K562 (cell line): ENCODE data around the gene TPR. TPM values are rescaled to one million over a fixed set of nuclear protein-coding genes. Genes with fewer than 3 reads are reported as not detected.

Source experiments
- ATAC-seq: fragments of 200-7000 bp; cut with Tn5 transposase; 3 replicates; pipeline ENCODE4 v1.9.1; 2020; ENCODE audit warnings: moderate library complexity
- BruUV-seq: library from RNA; stranded (reverse); fragments of 400-500 nt; replicated peaks from 2 replicates; lab custom pipeline; 2021; lab: Mats Ljungman, UMichigan
- CTCF ChIA-PET: fragments of 300-600 bp; formaldehyde crosslinking; extraction: SDS; loops from one replicate; lab custom pipeline; 2021; ENCODE audit warnings: low intra/inter-chr PET ratio; lab: Yijun Ruan, JAX
- POLR2A ChIA-PET: fragments of 300-600, 350-650 bp; sonication (Branson Sonifier 250); formaldehyde crosslinking; extraction: SDS; loops from one replicate; lab custom pipeline; 2021; ENCODE audit warnings: antibody characterized with exemption, inconsistent platforms; lab: Yijun Ruan, JAX
- DNase-seq, 4 experiments: peaks; one replicate each; pipeline versions ENCODE4 v3.0.0 to v3.0.0-alpha.2; 2011 to 2018; ENCODE audit warnings: low spot score in 3 of 4, mixed read lengths in 3 of 4; ENCODE audit errors: extremely low read depth in 1 of 4
- FAIRE-seq: peaks from 2 replicates; lab custom pipeline; 2011; peaks lifted over from hg19 to GRCh38; lab: Jason Lieb, UNC
- H2AFZ ChIP-seq: 2 replicates; pipeline ENCODE4 v1.6.0; 2011; ENCODE audit warnings: low read depth, low read length, control low read depth, inconsistent platforms
- H3K27ac ChIP-seq: fragments of 200-600 bp; 3 replicates; pipeline ENCODE4 v1.8.0; 2011; ENCODE audit warnings: low read depth, mild to moderate bottlenecking, control low read depth, inconsistent platforms, low read length, moderate library complexity, mixed read lengths; ENCODE audit errors: extremely low read depth
- H3K27me3 ChIP-seq, 2 experiments: fragments of 300-600 bp in 1 of 2; 2 replicates in 1 of 2; 3 replicates in 1 of 2; pipeline versions ENCODE4 v1.6.0 to v1.8.0; 2011; ENCODE audit warnings: inconsistent platforms in 2 of 2, low read length in 2 of 2, mild to moderate bottlenecking in 1 of 2, mixed read lengths in 1 of 2, moderate library complexity in 1 of 2; ENCODE audit not compliant: control insufficient read depth in 2 of 2, insufficient read depth in 2 of 2
- H3K36me3 ChIP-seq: fragments of 300-600 bp; 3 replicates; pipeline ENCODE4 v1.8.0; 2011; ENCODE audit warnings: mild to moderate bottlenecking, low read length, inconsistent platforms; ENCODE audit not compliant: control insufficient read depth, insufficient read depth
- H3K4me1 ChIP-seq, 2 experiments: fragments of 200-600 bp in 1 of 2; replicated peaks in 1 of 2; 2 replicates in 1 of 2; 3 replicates in 1 of 2; pipeline versions ENCODE4 v1.5.1 to v1.8.0; 2011; ENCODE audit warnings: inconsistent platforms in 2 of 2, low read length in 2 of 2, mild to moderate bottlenecking in 1 of 2, mixed read lengths in 1 of 2, moderate library complexity in 1 of 2; ENCODE audit not compliant: control insufficient read depth in 2 of 2, insufficient read depth in 2 of 2
- H3K4me2 ChIP-seq: 2 replicates; pipeline ENCODE4 v1.6.1; 2011; ENCODE audit warnings: low read length, control low read depth, inconsistent platforms, mixed read lengths; ENCODE audit not compliant: insufficient read depth
- H3K4me3 ChIP-seq: fragments of 200-600 bp; sonication (generic), shearing (Covaris generic); 2 replicates; pipeline ENCODE4 v1.5.1; 2016; ENCODE audit warnings: control low read depth, inconsistent platforms
- H3K79me2 ChIP-seq: fragments of 200-600 bp; 3 replicates; pipeline ENCODE4 v1.8.0; 2011; ENCODE audit warnings: low read length, inconsistent platforms; ENCODE audit not compliant: control insufficient read depth, insufficient read depth
- H3K9ac ChIP-seq, 2 experiments: 2 replicates each; pipeline versions ENCODE4 v1.6.0 to v1.6.1; 2011; ENCODE audit warnings: low read depth in 2 of 2, low read length in 2 of 2, control low read depth in 1 of 2, inconsistent platforms in 1 of 2, mild to moderate bottlenecking in 1 of 2, mixed read lengths in 1 of 2; ENCODE audit not compliant: insufficient read depth in 1 of 2
- H3K9me1 ChIP-seq: one replicate; pipeline ENCODE4 v1.6.0; 2011; ENCODE audit warnings: inconsistent platforms, mild to moderate bottlenecking, low read length, moderate library complexity; ENCODE audit not compliant: control insufficient read depth, insufficient read depth
- H3K9me3 ChIP-seq: replicated peaks from 2 replicates; pipeline ENCODE4 v1.5.1; 2011; ENCODE audit warnings: low read depth, low read length, inconsistent platforms; ENCODE audit not compliant: control insufficient read depth, insufficient read depth
- H4K20me1 ChIP-seq: replicated peaks from 2 replicates; pipeline ENCODE4 v1.6.1; 2011; ENCODE audit warnings: low read length, inconsistent platforms, mixed read lengths; ENCODE audit not compliant: control insufficient read depth, insufficient read depth
- NFIC ChIP-seq: fragments of 450-650 bp; IDR thresholded peaks from 2 replicates; pipeline ENCODE4 v1.6.1; 2017; ENCODE audit warnings: mild to moderate bottlenecking, inconsistent platforms
- PHB ChIP-seq: fragments of 250-450 bp; sonication (Bioruptor Pico); IDR thresholded peaks from 2 replicates; pipeline ENCODE4 v1.5.0; 2021
- PKNOX1 ChIP-seq: fragments of 450-650 bp; IDR thresholded peaks from 2 replicates; pipeline ENCODE4 v1.6.1; 2016
- POLR3A ChIP-seq: IDR thresholded peaks from 2 replicates; pipeline ENCODE4 v1.6.1; 2011; ENCODE audit warnings: borderline replicate concordance, mild to moderate bottlenecking, moderate library complexity; ENCODE audit not compliant: insufficient read length, insufficient read depth; ENCODE audit errors: extremely low read depth
- TFAP4 ChIP-seq: sonication (generic); formaldehyde crosslinking; IDR thresholded peaks from 2 replicates; pipeline ENCODE4 v1.8.0; 2022; ENCODE audit warnings: missing genetic modification reagents, mild to moderate bottlenecking, moderate library complexity, borderline replicate concordance
- ZBTB9 ChIP-seq: fragments of 450-650 bp; formaldehyde crosslinking; IDR thresholded peaks from 2 replicates; pipeline ENCODE4 v1.4.0; 2020; ENCODE audit warnings: mild to moderate bottlenecking, moderate library complexity
- WGBS: fragments of 100-300 bp; shearing (Covaris generic); methylation state at CpG from one replicate; pipeline ENCODE4 v1.1.6; 2016; ENCODE audit warnings: low coverage, mixed read lengths; ENCODE audit not compliant: insufficient coverage; ENCODE audit errors: missing lambda C conversion rate; 5-methylcytosine and 5-hydroxymethylcytosine counted together
- in situ Hi-C: fragments of 300-500 bp; cut with MboI; formaldehyde crosslinking; loops from 4 replicates; pipeline ENCODE4 v1.15.0; 2018; ENCODE audit warnings: inconsistent platforms, mixed read lengths
- intact Hi-C: fragments of 100-400 bp; cut with micrococcal nuclease; formaldehyde crosslinking; loops from 2 replicates; pipeline ENCODE4 v1.14.2; 2022
- polyA plus RNA-seq, 8 experiments: library from polyadenylated mRNA; depleted of rRNA in 4 of 8; stranded (reverse) in 5 of 8; unstranded in 3 of 8; fragments of >200 nt; fragmentation: Nextera tagmentation in 2 of 8; fragmentation: Illumina TruSeq in 1 of 8; extraction: Ambion mirVana in 2 of 8; extraction: Trizol in 1 of 8; gene quantifications; 2 replicates each; pipeline versions ENCODE4 v1.2.1 to v1.2.3, GENCODE V29; 2011 to 2014; ENCODE audit warnings: inconsistent platforms in 1 of 8, missing spikeins in 1 of 8
- total RNA-seq, 7 experiments: library from RNA; depleted of rRNA in 6 of 7; stranded (reverse); fragments of >200 nt in 6 of 7; fragmentation: Illumina TruSeq in 2 of 7; extraction: Trizol in 2 of 7; gene quantifications; 2 replicates each; pipeline versions ENCODE4 v1.2.1 to v1.2.3, GENCODE V29; 2011 to 2021; ENCODE audit warnings: low replicate concordance in 1 of 7

The TPR gene
- total and polyA plus RNA-seq, 9 of the 15 experiments (the other 6 are each of a cell fraction or from before 2014, with no cell fraction given) = 48.5 to 167 (median 138) TPM

- H3K79me2 ChIP-seq = no peaks in the 10 kb centered on the region
- H3K36me3 ChIP-seq = peaks cover 7% of the 10 kb centered on the region
- no peak overlapping the region for H3K27ac ChIP-seq
- FAIRE-seq (no peak), ATAC-seq (no peak), DNase-seq (peak in 1 of 4 experiments; percentile 25)
- no peaks in the 10 kb centered on the region for H3K27me3 ChIP-seq
- ChIA-PET CTCF (no interaction called here), POLR2A (no interaction called here)
- no peak overlapping the region for H2AFZ ChIP-seq
- H3K4me3 ChIP-seq = no peak overlapping the region
- intact Hi-C loops (no loop called here), in situ Hi-C loops (no loop called here)
- no peaks in the 10 kb centered on the region for H4K20me1 ChIP-seq
- TF ChIP-seq PHB (no peak), NFIC (peak; percentile 48), TFAP4 (CRISPR knock-in tag) (peak; percentile 34), POLR3A (no peak), ZBTB9 (CRISPR knock-in tag) (peak; percentile 95), PKNOX1 (peak; percentile 26; the same call in 1 of the 2 replicates)
- WGBS = 6% methylated on average over 2 of the region's 2 CpGs
- H3K4me1 ChIP-seq = no peaks in the 10 kb centered on the region
- no peak overlapping the region for H3K4me2 ChIP-seq
- no peaks in the 10 kb centered on the region for H3K9me1 ChIP-seq
- no peak overlapping the region for H3K9ac ChIP-seq
- no peaks in the 10 kb centered on the region for H3K9me3 ChIP-seq
- BruUV-seq = no TSS peak
These were observed 49.5 kb upstream of the TPR start for GRCh38 chr1:186424539-186424938.
